Type B pancreatic cell (in vitro differentiated cells): Measurements from ENCODE around the gene LYL1. TPM values are rescaled to one million over a fixed set of nuclear protein-coding genes. Genes with fewer than 3 reads are reported as not detected.

Experiments used
- DNase-seq: peaks from one replicate; pipeline ENCODE4 v3.0.0; 2021; ENCODE audit warnings: mixed read lengths; ENCODE audit not compliant: unreplicated experiment; ENCODE audit errors: extremely low spot score
- H3K27ac Mint-ChIP-seq: 2 replicates; pipeline ENCODE4 v1.8.0; 2021; ENCODE audit warnings: mild to moderate bottlenecking, mixed read lengths
- H3K27me3 Mint-ChIP-seq: 2 replicates; pipeline ENCODE4 v1.8.0; 2021; ENCODE audit warnings: mixed read lengths
- H3K36me3 Mint-ChIP-seq: 2 replicates; pipeline ENCODE4 v1.8.0; 2021; ENCODE audit warnings: mixed read lengths
- H3K4me1 Mint-ChIP-seq: one replicate; pipeline ENCODE4 v1.8.0; 2021; ENCODE audit warnings: mixed read lengths; ENCODE audit not compliant: unreplicated experiment
- H3K4me3 Mint-ChIP-seq: 2 replicates; pipeline ENCODE4 v1.8.0; 2021; ENCODE audit warnings: mild to moderate bottlenecking, mixed read lengths
- H3K9me3 Mint-ChIP-seq: 2 replicates; pipeline ENCODE4 v1.8.0; 2021; ENCODE audit warnings: mixed read lengths
- CTCF ChIP-seq: fragments of 200-600 bp; sonication (generic); conservative IDR thresholded peaks from 2 replicates; pipeline ENCODE4 v1.5.0; 2021; ENCODE audit warnings: antibody characterized with exemption, mild to moderate bottlenecking
- total RNA-seq: library from RNA; stranded (reverse); gene quantifications from 2 replicates; pipeline ENCODE4 v1.2.1, GENCODE V29; 2021; ENCODE audit warnings: low replicate concordance

LYL1 gene
- total RNA-seq, 1 donor from 2014 or later: 0.19 TPM

GRCh38 chr19:13090511-13091231 is 12.0 kb downstream of the LYL1 start:
- Mint-ChIP-seq H3K36me3 (no peaks in the 10 kb centered on the region), H3K4me3 (no peak overlapping the region), H3K27me3 (peaks cover 64% of the 10 kb centered on the region), H3K9me3 (no peaks in the 10 kb centered on the region), H3K4me1 (peaks cover 5% of the 10 kb centered on the region), H3K27ac (no peak overlapping the region)
- TF ChIP-seq CTCF: no peak
- no peak for DNase-seq

GRCh38 chr19:13089857-13090507 is 12.7 kb downstream of the LYL1 start:
- peaks cover 6% of the 10 kb centered on the region for H3K4me1 Mint-ChIP-seq
- no peak overlapping the region for H3K4me3 Mint-ChIP-seq
- peaks cover 69% of the 10 kb centered on the region for H3K27me3 Mint-ChIP-seq
- H3K36me3 Mint-ChIP-seq: no peaks in the 10 kb centered on the region
- H3K9me3 Mint-ChIP-seq: no peaks in the 10 kb centered on the region
- H3K27ac Mint-ChIP-seq: no peak overlapping the region
- TF ChIP-seq CTCF: no peak
- no peak for DNase-seq

- no peak overlapping the region for H3K4me3 Mint-ChIP-seq
- DNase-seq: no peak
- no peaks in the 10 kb centered on the region for H3K9me3 Mint-ChIP-seq
- H3K36me3 Mint-ChIP-seq: no peaks in the 10 kb centered on the region
- H3K4me1 Mint-ChIP-seq: peaks cover 6% of the 10 kb centered on the region
- H3K27ac Mint-ChIP-seq: no peak overlapping the region
- peaks cover 67% of the 10 kb centered on the region for H3K27me3 Mint-ChIP-seq
- TF ChIP-seq CTCF: peak; percentile 63
Observed at GRCh38 chr19:13089139-13089856, 13.4 kb downstream of the LYL1 start.

- Mint-ChIP-seq H3K4me1 (peaks cover 13% of the 10 kb centered on the region), H3K36me3 (no peaks in the 10 kb centered on the region), H3K4me3 (no peak overlapping the region), H3K27ac (no peak overlapping the region), H3K9me3 (no peaks in the 10 kb centered on the region), H3K27me3 (peaks cover 73% of the 10 kb centered on the region)
- TF ChIP-seq CTCF: no peak
- no peak for DNase-seq
Observed at GRCh38 chr19:13087795-13088537, 14.7 kb downstream of the LYL1 start.

GRCh38 chr19:13087295-13087694 is 15.4 kb downstream of the LYL1 start:
- Mint-ChIP-seq H3K27ac (no peak overlapping the region), H3K9me3 (no peaks in the 10 kb centered on the region), H3K36me3 (no peaks in the 10 kb centered on the region), H3K4me1 (peaks cover 18% of the 10 kb centered on the region), H3K4me3 (no peak overlapping the region), H3K27me3 (peaks cover 78% of the 10 kb centered on the region)
- no peak for TF ChIP-seq CTCF
- DNase-seq: no peak
